HG03095 (cell line): ENCODE data around the gene EEF1A1.
"Not testable (repeated sequence)": the region's sequence is repeated elsewhere in the genome, so short reads cannot be mapped to it uniquely, and the experiment has no call there.

Experiments
- ATAC-seq: cut with Tn5 transposase; IDR thresholded peaks from one replicate; pipeline ENCODE4 v1.9.1; 2021; ENCODE audit warnings: moderate library complexity; ENCODE audit not compliant: unreplicated experiment

The EEF1A1 gene

GRCh38 chr6:73538116-73538779, 17.4 kb upstream of the EEF1A1 start:
- ATAC-seq = no peak

DNA sequence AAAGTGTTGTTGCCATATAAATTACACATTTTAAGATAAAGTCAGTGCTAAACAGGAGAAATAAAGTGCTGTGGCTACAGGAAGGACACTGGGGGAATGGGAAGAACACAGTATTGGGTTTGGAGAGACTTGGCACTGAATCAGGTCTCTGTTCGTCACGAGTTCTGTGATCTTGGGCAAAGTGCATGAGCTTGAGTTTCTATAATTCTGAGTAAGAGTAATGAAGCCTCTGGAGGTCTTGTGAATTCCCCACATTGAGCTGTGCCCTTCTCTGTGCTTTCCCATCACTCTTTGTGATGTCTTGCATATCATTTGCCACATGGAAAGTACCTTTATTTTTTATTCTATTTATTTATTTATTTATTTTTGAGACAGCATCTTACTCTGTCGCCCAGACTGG, 16.8 kb upstream of the EEF1A1 start:
- no peak for ATAC-seq

DNA sequence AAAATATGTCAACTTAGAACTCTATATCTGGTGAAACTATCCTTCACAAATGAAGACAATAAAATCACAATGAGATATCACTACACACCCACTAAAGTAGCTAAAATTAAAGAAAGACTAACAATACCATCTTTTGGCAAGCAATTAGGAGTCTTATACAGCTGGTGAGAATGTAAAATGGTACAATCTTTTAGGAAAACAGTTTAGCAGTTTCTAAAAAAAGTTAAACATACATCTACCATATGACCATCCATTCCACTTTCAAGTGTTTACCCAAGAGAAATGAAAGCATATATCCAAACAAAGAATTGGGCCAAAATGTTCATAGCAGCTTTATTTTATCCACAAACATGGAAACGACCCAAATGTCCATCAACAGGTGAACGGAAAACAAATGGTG, 13.8 kb upstream of the EEF1A1 start:
- ATAC-seq = no peak

GRCh38 chr6:73532293-73532692, 11.5 kb upstream of the EEF1A1 start:
- ATAC-seq = no peak

DNA sequence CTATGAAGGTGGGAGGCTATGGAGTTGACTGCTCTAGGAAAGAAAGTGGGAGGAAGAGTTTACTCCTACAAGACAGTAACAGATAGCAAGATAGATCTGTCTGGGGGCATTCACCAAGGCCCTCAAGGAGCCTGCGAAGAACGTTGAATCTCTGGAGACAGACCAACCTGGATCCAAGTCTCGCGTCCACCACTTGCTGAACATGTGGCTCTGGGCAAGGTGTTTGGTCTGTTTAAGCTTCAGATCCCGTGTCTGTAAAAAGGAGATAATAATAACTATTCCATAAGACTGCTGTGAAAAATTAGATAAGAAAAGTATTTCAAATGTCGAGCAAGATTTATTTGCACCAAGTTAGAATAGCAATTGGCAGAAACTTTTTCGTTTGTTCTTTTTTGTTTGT, 8.1 kb upstream of the EEF1A1 start:
- no peak for ATAC-seq

DNA sequence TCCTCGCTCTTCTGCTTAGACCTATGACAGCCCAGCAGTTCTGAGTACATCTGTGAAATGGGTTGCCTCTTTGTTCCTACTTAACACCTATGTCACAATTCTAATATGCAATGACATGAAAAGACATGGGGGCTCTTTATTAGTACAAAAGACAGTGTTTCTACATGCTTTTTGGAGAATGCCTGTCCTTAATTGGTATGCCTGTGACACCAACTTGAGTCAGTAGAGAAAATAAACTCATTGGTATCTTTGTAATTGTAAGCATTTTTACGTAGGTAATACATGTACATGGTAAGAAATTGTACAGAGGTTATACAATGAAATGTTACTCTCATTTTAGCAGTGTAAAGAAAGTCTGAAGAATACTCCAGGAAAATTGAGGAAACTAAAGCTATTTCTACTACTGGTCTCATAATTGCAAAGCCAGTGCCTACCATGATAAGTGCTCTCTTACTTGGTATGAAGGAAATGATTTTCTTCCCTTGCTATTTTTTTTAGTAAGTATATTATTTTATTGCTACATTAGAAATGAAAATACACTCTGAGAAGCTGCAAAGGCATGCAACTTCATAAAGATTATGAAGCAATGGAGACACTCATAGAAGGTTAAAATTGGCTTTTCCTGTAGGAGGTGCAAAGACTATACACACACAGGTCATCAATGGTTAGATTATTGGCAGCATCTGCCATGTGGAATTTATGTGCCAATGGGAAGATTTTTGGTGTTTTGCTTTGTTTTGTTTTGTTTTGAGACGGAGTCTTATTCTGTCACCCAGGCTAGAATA, 4.9 kb upstream of the EEF1A1 start:
- ATAC-seq = no peak

GRCh38 chr6:73523434-73524123, 2.7 kb upstream of the EEF1A1 start:
- ATAC-seq = peak; percentile 47

DNA sequence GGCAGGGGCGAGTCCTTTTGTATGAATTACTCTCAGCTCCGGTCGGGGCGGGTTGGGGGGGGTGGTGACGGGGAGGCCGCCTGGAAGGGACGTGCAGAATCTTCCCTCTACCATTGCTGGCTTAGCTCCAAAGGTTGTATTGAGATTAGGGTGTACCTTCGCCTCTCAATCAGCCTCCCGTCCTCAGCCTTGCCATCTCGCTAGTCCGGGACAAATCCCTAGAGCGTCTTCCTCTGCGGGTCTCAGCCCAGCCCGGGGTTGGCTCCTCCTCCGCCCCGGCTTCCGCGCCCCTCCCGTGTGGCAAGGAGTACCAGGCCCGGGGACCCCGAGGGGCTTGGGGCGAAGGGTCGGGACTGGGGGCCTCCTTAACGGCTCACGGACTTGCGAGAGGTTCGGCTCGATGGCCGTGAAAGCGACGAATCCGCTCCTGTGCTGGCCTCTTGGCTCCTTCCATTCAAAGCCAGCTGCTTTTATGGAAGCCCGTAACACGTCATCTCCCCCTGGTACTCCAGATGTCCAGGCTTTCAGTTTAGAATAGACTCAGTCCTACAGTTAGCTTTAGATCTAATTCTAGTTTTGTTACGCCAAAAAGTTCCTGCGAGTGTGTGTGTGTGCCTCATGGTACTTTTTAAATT, 636 bp upstream of the EEF1A1 start:
- peak; percentile 40 for ATAC-seq

GRCh38 chr6:73519926-73520687, 725 bp downstream of the EEF1A1 start:
- ATAC-seq = no peak

DNA sequence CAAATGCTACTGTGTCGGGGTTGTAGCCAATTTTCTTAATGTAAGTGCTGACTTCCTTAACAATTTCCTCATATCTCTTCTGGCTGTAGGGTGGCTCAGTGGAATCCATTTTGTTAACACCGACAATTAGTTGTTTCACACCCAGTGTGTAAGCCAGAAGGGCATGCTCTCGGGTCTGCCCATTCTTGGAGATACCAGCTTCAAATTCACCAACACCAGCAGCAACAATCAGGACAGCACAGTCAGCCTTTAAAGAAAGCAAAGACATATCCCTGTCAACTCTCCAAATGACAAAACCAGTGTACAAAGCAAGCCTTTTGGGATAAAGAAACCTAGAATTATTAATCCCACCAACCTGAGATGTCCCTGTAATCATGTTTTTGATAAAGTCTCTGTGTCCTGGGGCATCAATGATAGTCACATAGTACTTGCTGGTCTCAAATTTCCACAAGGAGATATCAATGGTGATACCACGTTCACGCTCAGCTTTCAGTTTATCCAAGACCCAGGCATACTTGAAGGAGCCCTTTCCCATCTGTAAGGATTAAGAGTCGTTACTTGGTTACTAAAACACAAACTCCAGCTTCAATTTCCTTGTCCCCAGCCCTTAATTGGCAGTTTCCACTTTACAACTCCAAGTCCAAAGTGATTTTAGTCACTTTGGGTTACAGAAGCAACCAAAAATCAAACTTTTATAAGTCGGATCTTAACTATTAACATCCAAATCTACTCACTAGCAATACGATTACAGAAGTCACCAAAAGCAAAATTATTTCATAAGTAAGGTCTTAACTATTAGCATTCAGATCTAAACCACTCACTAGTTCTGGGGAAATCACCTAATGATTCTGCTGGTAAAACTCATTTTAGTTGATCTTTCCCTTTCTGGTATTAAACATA, 1.6 kb downstream of the EEF1A1 start:
- ATAC-seq = not testable (repeated sequence)

GRCh38 chr6:73518100-73518981, 2.5 kb downstream of the EEF1A1 start:
- ATAC-seq = not testable (repeated sequence)

GRCh38 chr6:73516514-73517489, 4.0 kb downstream of the EEF1A1 start:
- no peak for ATAC-seq

DNA sequence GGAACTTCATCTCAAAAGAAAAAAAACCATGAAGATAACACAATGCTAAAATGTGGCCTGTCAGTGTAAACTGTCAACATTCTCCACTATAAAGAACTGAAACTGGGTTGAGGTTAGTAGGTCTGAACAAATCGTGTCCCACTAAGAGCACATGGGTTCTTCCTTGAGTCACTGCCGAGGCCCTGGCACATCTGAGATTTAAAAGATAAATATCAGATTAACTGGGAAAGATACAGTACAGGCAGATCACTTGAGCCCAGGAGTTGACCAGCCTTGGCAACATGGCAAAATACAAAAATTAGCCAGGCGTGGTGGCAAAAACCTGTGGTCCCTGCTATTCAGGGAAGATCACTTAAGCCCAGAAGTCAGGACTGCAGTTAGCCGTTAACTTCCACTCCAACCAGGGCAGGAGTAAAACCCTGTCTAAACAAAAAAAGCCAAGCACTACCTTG, 5.6 kb downstream of the EEF1A1 start:
- peak; percentile 52 for ATAC-seq

- no peak for ATAC-seq
Measured at GRCh38 chr6:73514746-73515110, 6.1 kb downstream of the EEF1A1 start.

- no peak for ATAC-seq
Measured at GRCh38 chr6:73513496-73513854, 7.4 kb downstream of the EEF1A1 start.

GRCh38 chr6:73511796-73512195, 9.0 kb downstream of the EEF1A1 start:
- no peak for ATAC-seq

DNA sequence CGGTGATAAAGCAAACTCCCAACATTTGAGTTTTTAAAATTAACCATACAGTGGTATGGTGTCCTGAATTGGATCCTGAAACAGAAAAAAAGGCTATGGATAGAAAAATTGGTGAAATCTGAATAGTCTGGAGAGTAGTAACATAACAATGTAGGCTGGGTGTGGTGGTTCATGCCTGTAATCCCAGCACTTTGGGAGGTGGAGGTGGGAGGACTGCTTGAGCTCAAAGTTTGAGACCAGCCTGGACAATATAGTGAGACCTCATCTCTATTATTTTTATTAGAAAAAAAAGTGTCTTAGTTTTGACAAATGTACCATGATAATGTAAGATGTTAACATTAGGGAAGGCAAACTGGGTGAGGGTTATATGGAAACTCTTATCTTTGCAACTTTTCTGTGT, 11.0 kb downstream of the EEF1A1 start:
- no peak for ATAC-seq

DNA sequence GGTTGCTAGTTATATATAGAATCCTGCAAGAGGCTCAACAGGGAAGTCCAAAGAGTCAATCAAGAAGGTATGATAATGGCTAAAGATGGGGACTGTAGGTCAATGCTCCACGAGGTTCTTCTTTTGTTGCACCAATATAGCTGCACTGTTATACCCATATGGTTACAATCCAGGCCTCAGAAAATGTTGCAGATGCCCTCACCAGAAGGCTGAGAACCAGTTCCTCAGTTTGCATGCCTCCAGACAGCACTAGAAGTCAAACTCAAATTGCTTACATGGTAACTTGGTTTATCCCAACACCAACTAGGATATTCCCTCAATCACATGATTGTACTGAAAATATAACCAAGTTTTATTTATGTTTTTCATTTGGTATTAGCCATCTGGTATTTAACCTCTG, 12.1 kb downstream of the EEF1A1 start:
- ATAC-seq = no peak
